Lower leg skin (tissue), 3 donors: ENCODE measurements around the gene TDRD1.

Experiments
- CTCF ChIP-seq, 3 donors: fragments of 450-650 bp; IDR thresholded peaks; one replicate each; pipeline ENCODE4 v1.5.1; 2016; ENCODE audit warnings: antibody characterized with exemption in 3 of 3, mild to moderate bottlenecking in 3 of 3, moderate library complexity in 2 of 3
- POLR2A ChIP-seq, 2 donors: fragments of 450-650 bp; IDR thresholded peaks; one replicate each; pipeline ENCODE4 v1.6.1; 2016 to 2017; ENCODE audit warnings: antibody characterized with exemption in 2 of 2, mild to moderate bottlenecking in 1 of 2, moderate library complexity in 1 of 2

GRCh38 chr10:114261076-114261475 lies 81.9 kb downstream of the TDRD1 start:
- no peak for TF ChIP-seq CTCF (IDR thresholded peaks at IDR 0.05)
- no peak for TF ChIP-seq POLR2A (IDR thresholded peaks at IDR 0.05)
